ENCODE results near the gene RNASEH1. TPM values are rescaled to one million over a fixed set of nuclear protein-coding genes. Genes with fewer than 3 reads are reported as not detected.

The RNASEH1 gene
- total and polyA plus RNA-seq, 2 of the 13 experiments (the other 11 are each of a cell fraction or from before 2014, with no cell fraction given): 14.5 to 57.4 TPM

GRCh38 chr2:3557639-3558204, 411 bp downstream of the RNASEH1 start (continued):
- TF ChIP-seq ZNF574 (CRISPR knock-in tag; IDR thresholded peaks at IDR 0.05): no peak
- TF ChIP-seq RARG (CRISPR knock-in tag; IDR thresholded peaks at IDR 0.05; ENCODE audit: low read depth): 0 out of 2 replicates have a peak, but pooled peaks have one; percentile 33
- TF ChIP-seq MIER2 (CRISPR knock-in tag; IDR thresholded peaks at IDR 0.05): 0 out of 2 replicates have a peak, but pooled peaks have one; percentile 27
- TF ChIP-seq LBX2 (CRISPR knock-in tag; IDR thresholded peaks at IDR 0.05; ENCODE audit: borderline replicate concordance): peak; percentile 63; the same call in 1 of the 2 replicates
- TF ChIP-seq IRF9 (CRISPR knock-in tag; IDR thresholded peaks at IDR 0.05; ENCODE audit: borderline replicate concordance): 0 out of 2 replicates have a peak, but pooled peaks have one; percentile 38
- TF ChIP-seq HHEX (CRISPR knock-in tag; IDR thresholded peaks at IDR 0.05): no peak
- TF ChIP-seq RAD21 (CRISPR knock-in tag; IDR thresholded peaks at IDR 0.05): peak; percentile 57
- TF ChIP-seq RFX3 (CRISPR knock-in tag; IDR thresholded peaks at IDR 0.05): no peak
- TF ChIP-seq ZNF607 (CRISPR knock-in tag; IDR thresholded peaks at IDR 0.05; ENCODE audit: borderline replicate concordance): no peak
- no peak for TF ChIP-seq ZC3H4 (CRISPR knock-in tag; IDR thresholded peaks at IDR 0.05; ENCODE audit: borderline replicate concordance)
- peak; percentile 25; the same call in 1 of the 2 replicates for TF ChIP-seq HOXD1 (CRISPR knock-in tag; IDR thresholded peaks at IDR 0.05)
- TF ChIP-seq KLF13 (CRISPR knock-in tag; IDR thresholded peaks at IDR 0.05): peak; percentile 66; the same call in 1 of the 2 replicates
- TF ChIP-seq ZBTB7A (CRISPR knock-in tag; IDR thresholded peaks at IDR 0.05): 0 out of 2 replicates have a peak, but pooled peaks have one; percentile 39
- no peak for TF ChIP-seq THYN1 (CRISPR knock-in tag; IDR thresholded peaks at IDR 0.05; ENCODE audit: borderline replicate concordance, low read depth)
- TF ChIP-seq TRAFD1 (CRISPR knock-in tag; IDR thresholded peaks at IDR 0.05; ENCODE audit: borderline replicate concordance): 0 out of 2 replicates have a peak, but pooled peaks have one; percentile 3
- 0 out of 2 replicates have a peak, but pooled peaks have one; percentile 81 for TF ChIP-seq PBX3 (CRISPR knock-in tag; IDR thresholded peaks at IDR 0.05; ENCODE audit: borderline replicate concordance)
- peak; percentile 39; the same call in 1 of the 2 replicates for TF ChIP-seq ZNF484 (CRISPR knock-in tag; IDR thresholded peaks at IDR 0.05; ENCODE audit: borderline replicate concordance, low read depth)
- peak; percentile 5; the same call in 1 of the 2 replicates for TF ChIP-seq SMYD3 (CRISPR knock-in tag; IDR thresholded peaks at IDR 0.05)

Measured in HepG2 (cell line).